HG03457 (cell line): Measurements from ENCODE around the gene TEAD3.

Experiments
- ATAC-seq: cut with Tn5 transposase; IDR thresholded peaks from one replicate; pipeline ENCODE4 v1.9.1; 2021; ENCODE audit warnings: moderate number of reproducible peaks; ENCODE audit not compliant: unreplicated experiment

TEAD3 gene

DNA sequence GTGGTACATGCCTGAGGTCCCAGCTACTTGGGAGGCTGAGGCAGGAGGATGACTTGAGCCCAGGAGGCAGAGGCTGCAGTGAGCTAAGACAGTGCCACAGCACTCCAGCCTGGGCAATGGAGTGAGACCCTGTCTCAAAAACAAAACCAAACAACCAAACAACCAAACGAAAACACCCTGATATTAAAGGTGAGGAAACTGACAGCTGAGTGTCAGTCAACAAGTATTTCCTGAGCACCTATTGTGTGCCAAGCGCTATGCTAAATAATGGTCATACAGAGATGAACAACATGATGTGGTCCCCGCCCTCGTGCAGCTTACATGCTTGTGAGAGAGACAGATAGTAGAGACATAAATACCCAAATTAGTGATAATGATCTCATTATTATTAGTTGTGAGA, 17.7 kb upstream of the TEAD3 start:
- ATAC-seq = no peak

- no peak for ATAC-seq
Observed at GRCh38 chr6:35512740-35513139, 15.9 kb upstream of the TEAD3 start, which contains the start of gene TULP1. Gene TULP1, minus strand, starts transcription at chr6:35512896. Its CDS starts 38 bp downstream, at chr6:35512858.

- ATAC-seq = no peak
Observed at GRCh38 chr6:35512006-35512405, 15.1 kb upstream of the TEAD3 start.

GRCh38 chr6:35511562-35511941, 14.7 kb upstream of the TEAD3 start:
- no peak for ATAC-seq

- no peak for ATAC-seq
Observed at GRCh38 chr6:35510916-35511561, 14.2 kb upstream of the TEAD3 start.

DNA sequence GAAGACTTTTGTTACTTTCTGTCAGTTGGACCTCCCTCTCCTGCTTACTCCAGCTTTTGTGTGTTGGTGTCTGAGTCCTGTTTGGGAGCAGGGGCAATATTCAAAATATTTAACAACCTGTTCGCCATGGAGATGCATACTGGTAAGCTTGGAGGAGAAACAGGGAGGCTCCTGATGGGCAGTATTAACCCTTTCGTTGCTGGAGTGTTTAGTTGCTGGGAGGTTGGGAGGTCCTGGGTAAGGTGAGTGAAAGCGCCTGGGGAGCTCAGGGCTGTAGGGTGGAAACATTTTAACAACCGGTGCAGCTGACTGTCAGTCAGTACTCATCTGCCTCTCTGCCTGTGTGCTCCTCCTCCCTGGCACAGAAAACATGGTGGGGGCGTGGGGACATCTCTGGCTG, 11.7 kb upstream of the TEAD3 start:
- ATAC-seq = no peak

- ATAC-seq = no peak
Observed at GRCh38 chr6:35508027-35508426, 11.1 kb upstream of the TEAD3 start.

- ATAC-seq = no peak
Observed at GRCh38 chr6:35507221-35507620, 10.3 kb upstream of the TEAD3 start.

GRCh38 chr6:35506536-35506935, 9.7 kb upstream of the TEAD3 start:
- no peak for ATAC-seq

DNA sequence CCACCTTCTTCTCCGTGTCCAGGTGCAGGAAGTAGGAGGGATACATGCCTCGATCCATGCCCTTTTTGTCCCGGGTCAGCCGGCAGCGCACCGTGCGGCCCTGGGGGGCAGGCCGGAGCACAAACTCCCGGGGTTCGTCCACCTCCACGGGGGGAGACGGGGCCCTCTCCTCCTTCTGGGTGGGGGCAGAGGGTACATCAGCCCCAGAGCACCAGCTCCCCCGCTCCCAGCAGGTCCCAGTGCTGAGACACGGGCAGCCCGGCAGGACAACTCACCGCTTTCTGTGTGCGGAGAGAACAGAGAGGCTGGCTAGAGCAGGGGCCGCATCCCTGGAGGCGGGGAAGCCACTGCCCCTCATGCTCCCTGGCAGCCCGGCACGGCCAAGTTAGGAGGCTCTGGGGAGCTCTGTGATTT, 9.1 kb upstream of the TEAD3 start:
- no peak for ATAC-seq

DNA sequence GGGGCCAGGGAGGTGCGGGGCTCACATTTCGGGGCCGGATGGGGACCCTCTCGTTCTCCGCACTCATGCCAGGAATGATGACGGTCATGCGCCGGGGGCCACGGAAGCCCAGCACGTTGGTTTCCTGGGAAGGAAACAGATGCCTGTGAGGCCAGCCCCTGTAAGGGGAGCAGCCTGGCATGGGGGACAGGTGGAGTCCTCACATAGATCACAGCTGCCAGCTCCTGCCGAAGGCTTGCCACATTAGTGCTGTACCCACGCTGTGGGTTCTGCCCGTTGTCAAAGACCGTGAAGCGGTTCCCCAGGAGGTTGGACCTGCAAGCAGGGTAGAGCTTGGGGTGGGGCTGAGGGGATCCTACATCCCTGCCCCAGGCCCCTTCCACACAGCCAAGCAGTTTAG, 6.7 kb upstream of the TEAD3 start:
- no peak for ATAC-seq

DNA sequence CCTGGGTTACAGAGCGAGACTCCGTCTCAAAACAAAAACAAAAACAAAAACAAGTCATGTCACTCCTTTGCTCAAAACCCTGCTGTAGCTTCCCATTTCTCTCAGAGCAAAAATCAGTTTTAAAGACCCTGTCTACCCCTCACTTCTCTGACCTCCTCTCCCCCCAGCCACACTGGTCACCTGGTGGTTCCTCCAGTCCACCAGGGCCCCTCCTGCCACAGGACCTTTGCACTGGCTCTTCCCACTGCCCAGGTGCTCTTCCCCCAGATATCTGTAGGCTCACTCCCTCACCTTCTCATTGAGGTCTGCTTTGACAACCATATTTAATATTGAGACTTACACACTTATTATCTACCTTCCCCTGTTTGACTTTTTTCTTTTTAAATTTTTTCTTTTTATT, 4.9 kb upstream of the TEAD3 start:
- no peak for ATAC-seq

- ATAC-seq = no peak
Observed at GRCh38 chr6:35500782-35501181, 3.9 kb upstream of the TEAD3 start.

GRCh38 chr6:35499372-35499771, 2.5 kb upstream of the TEAD3 start:
- ATAC-seq = no peak

DNA sequence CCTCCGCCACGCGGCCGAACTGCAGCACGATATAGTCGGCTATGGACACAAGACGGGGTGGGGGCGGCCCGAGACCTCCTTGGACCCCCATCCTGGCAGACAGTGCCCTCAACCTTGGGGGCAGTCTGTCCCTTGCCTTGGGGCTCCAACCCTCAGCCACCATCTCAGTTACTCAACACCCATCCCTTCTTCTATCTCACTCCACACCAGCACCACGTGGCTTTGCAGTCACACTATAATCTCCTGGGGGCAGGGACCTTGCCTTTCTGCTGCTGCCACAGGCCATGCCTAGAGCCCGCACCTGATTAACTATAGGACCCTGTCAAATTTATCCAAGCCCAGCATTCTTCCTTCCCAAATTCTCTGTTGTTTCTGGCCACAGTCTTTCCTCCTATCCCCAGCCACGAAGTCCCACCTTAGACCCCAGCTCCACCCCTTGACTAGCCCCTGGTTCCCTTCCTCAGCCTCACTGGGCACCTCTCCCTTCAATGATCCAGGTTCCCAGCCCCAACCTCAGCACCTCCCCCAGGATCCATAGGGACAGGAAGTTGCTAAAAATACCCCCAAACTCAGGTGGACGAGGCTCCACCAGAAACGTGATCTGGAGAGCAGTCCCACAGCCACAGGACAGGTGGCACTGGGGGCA, 1.7 kb upstream of the TEAD3 start:
- no peak for ATAC-seq

DNA sequence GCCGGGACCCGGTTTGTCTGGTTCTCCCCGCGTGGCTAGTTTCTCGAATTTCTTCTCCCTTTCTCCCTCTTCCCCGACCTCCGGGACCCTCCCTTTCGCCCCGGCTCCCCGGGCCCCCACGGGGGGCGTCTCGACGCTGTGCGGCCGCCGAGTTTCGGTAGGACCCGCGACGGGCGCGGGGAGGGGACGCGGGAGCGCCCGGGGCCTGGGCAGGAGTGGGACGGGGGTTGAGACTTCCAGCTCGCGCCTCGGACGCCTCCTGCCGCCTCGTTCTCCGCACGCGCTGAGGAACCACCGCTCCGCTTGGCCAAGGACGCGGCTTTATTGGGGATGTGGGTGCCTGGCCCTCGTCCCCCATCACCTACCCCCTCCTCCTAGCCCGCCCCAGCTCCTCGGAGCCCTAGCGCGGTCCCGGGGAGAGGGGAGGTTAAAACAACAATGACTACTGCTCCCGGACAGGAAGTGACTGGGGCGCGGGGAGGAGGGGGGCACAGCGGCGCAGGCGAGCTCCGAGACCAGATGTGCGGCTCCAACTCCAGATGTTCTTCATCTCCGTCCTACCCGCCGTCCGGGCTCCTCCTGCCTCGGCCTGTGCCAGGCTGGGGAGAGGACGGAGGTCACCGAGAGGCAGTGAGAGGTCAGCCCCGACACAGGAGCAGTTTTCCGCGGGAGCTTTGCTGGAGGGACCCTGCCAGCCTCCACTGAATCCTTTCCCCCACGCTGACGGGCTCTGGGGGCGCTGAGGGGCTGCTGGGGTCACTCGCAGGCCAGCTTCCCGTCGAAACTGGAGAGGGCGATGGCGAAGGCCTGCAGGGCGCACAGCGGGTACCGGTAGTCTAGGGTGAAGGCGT, 917 bp upstream of the TEAD3 start:
- no peak for ATAC-seq

DNA sequence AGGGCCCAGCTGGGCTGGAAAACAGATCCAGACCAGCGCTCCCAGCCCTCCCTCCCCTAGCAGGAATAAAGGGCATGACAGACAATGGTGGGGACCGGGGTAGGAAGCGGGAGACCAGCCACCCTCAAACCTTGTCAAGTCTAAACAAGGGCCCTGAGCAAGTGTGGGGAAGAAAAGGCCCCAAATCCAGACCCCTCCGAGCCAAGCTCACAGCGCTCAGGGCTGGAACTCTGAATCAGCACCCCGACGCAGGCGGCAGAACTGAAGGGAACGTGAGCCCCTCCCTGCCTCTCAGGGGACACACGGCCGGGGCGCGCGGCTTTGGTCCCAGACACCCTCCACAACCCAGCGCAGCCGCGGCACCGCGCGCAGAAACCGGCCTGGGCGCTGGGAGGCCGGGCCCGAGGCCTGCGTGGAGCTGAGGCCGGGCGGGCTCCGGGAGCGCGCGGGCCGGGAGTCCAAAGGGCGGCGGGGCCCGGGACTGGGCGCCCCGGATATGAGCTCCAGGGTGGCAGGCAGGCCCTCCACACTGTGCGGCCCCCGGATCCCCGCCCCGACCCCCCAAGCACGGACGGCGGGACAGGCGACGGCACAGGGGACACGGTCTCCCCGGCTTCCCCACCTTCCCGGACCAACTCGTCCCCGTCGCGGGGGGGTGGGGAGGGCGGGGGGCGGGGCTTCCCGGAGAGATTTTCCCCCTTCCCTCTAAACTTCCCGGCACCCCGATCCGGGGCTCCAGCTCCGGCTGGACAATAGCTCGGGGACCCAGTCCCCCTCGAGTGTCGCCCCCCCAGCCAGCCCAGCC, 641 bp downstream of the TEAD3 start:
- no peak for ATAC-seq

GRCh38 chr6:35495258-35496035, 1.4 kb downstream of the TEAD3 start:
- no peak for ATAC-seq

- ATAC-seq = no peak
Observed at GRCh38 chr6:35494161-35494563, 2.7 kb downstream of the TEAD3 start.

DNA sequence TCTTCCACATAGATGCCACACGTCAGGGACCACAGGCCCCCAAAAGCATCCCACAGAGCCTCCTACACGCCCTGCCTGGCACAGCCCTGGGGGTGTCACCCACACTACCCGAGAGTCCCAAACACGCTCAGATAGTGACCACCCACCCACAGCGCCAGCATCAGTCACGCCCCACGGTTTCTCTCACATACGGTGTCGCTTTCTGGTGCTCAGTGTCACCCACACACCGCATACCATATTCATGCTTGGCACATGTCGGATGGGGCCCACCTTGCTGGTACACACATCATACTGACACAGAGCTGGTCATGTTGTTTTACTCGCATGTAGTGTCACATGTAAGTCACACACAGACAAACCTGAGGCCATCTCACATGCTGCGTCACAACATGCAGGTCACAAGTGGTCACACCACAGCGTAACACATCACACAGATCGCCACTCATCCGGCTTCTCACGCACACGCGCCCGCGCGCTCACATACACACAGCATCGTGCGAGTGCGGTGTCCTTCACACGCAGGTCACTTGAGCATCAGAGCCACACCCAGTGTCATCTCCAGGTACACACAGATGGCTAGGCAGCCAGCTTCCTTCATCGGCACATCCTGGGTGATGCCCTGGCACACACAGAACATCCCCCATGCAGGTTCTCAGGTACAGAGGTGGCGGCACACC, 3.4 kb downstream of the TEAD3 start:
- ATAC-seq = no peak
